CD4-positive, CD25-positive, alpha-beta regulatory T cell (primary cell): ENCODE results near the gene NME7. TPM values are rescaled to one million over a fixed set of nuclear protein-coding genes. Genes with fewer than 3 reads are reported as not detected.

Experiments used
- ATAC-seq, 2 donors: fragments of 150-1000 bp; cut with Tn5 transposase; one replicate each; pipeline ENCODE4 v1.10.0; 2021; ENCODE audit warnings: low read depth in 2 of 2, moderate number of reproducible peaks in 2 of 2, moderate library complexity in 1 of 2
- DNase-seq, 3 donors: peaks; one replicate each; pipeline versions ENCODE4 v3.0.0 to v3.0.0-alpha.2; 2012 to 2022; ENCODE audit warnings: mixed read lengths in 1 of 3
- H3K27ac ChIP-seq: one replicate; pipeline ENCODE4 v1.7.0; 2013; ENCODE audit warnings: mild to moderate bottlenecking, low read length; ENCODE audit not compliant: insufficient read depth, poor library complexity, severe bottlenecking
- H3K27me3 ChIP-seq: one replicate; pipeline ENCODE4 v1.7.0; 2013; ENCODE audit warnings: low read length; ENCODE audit not compliant: control insufficient read depth, insufficient read depth
- H3K36me3 ChIP-seq: one replicate; pipeline ENCODE4 v1.7.0; 2013; ENCODE audit warnings: mild to moderate bottlenecking, low read length, moderate library complexity; ENCODE audit not compliant: control insufficient read depth, insufficient read depth
- H3K4me1 ChIP-seq: 2 replicates; pipeline ENCODE4 v1.7.0; 2013; ENCODE audit warnings: mild to moderate bottlenecking, low read length; ENCODE audit not compliant: insufficient read depth, control insufficient read depth, poor library complexity, severe bottlenecking
- H3K4me3 ChIP-seq: one replicate; pipeline ENCODE4 v1.7.0; 2013; ENCODE audit warnings: low read depth, mild to moderate bottlenecking, low read length, moderate library complexity
- H3K9me3 ChIP-seq, 2 experiments: 1 replicate in 1 of 2; 2 replicates in 1 of 2; pipeline ENCODE4 v1.7.0; 2013; ENCODE audit warnings: low read length in 2 of 2, mild to moderate bottlenecking in 1 of 2, moderate library complexity in 1 of 2; ENCODE audit not compliant: control insufficient read depth in 2 of 2
- H3K27ac Mint-ChIP-seq, 3 donors: one replicate each; pipeline ENCODE4 v1.8.0; 2020 to 2022; ENCODE audit warnings: mild to moderate bottlenecking in 3 of 3, mixed read lengths in 3 of 3, moderate library complexity in 2 of 3
- H3K27me3 Mint-ChIP-seq: one replicate; pipeline ENCODE4 v1.8.0; 2022; ENCODE audit warnings: mild to moderate bottlenecking, mixed read lengths
- H3K36me3 Mint-ChIP-seq: one replicate; pipeline ENCODE4 v1.8.0; 2020; ENCODE audit warnings: mixed read lengths
- H3K4me1 Mint-ChIP-seq, 4 donors: one replicate each; pipeline ENCODE4 v1.8.0; 2020 to 2022; ENCODE audit warnings: mixed read lengths in 4 of 4, mild to moderate bottlenecking in 1 of 4
- H3K4me3 Mint-ChIP-seq, 4 donors: one replicate each; pipeline ENCODE4 v1.8.0; 2020 to 2022; ENCODE audit warnings: mild to moderate bottlenecking in 4 of 4, mixed read lengths in 4 of 4, moderate library complexity in 3 of 4
- H3K9me3 Mint-ChIP-seq, 7 donors: one replicate each; pipeline ENCODE4 v1.8.0; 2020 to 2022; ENCODE audit warnings: mixed read lengths in 7 of 7, mild to moderate bottlenecking in 3 of 7, moderate library complexity in 2 of 7
- polyA plus RNA-seq, 4 donors: library from polyadenylated mRNA; unstranded; fragments of 300-500 nt; fragmentation: Illumina TruSeq; gene quantifications; one replicate each; pipeline ENCODE4 v1.2.3, GENCODE V29; 2021
- total RNA-seq: library from RNA; stranded (reverse); gene quantifications from one replicate; pipeline ENCODE4 v1.2.3, GENCODE V29; 2022

Gene NME7
- total and polyA plus RNA-seq, 5 donors from 2014 or later: 8.3 to 40.2 (median 17.5) TPM

GRCh38 chr1:169363046-169363730, 4.4 kb downstream of the NME7 start:
- H3K4me3 ChIP-seq: peak overlapping the region; percentile 61
- Mint-ChIP-seq H3K4me3 (peak overlapping the region in 2 of 4 donors; percentile 57 to 84), H3K36me3 (peaks cover 6% of the 10 kb centered on the region), H3K27me3 (no peaks in the 10 kb centered on the region), H3K4me1 (peaks cover 0 to 24% (median 20%) of the 10 kb centered on the region in 4 donors), H3K27ac (peak overlapping the region in 2 of 3 donors; percentile 28 to 88), H3K9me3 (peaks cover 0 to 4% (median 0%) of the 10 kb centered on the region in 7 donors)
- DNase-seq (peak in 2 of 3 donors; percentile 32 to 69), ATAC-seq (peak; percentile 6 to 28)
- H3K4me1 ChIP-seq: peaks cover 18% of the 10 kb centered on the region
- H3K9me3 ChIP-seq: no peaks in the 10 kb centered on the region
- H3K27me3 ChIP-seq: no peaks in the 10 kb centered on the region
- H3K36me3 ChIP-seq: no peaks in the 10 kb centered on the region
- H3K27ac ChIP-seq: peak overlapping the region; percentile 65

DNA sequence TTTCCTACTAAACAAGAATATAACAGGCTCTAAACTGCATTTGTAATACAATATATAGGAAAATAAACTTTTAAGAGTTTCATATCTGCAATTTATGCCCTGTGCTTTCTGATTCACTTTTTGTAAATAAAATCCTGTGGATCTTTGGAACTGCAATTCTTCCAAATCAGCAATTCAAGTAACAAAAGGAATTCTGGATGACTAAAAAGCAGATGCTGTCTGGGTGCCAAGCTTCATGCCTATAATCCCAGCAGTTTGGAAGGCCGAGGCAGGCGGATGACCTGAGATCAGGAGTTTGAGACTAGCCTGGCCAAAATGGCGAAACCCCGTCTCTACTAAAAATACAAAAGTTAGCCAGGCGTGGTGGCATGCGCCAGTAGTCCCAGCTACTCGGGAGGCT, 6.3 kb downstream of the NME7 start:
- Mint-ChIP-seq H3K36me3 (peaks cover 6% of the 10 kb centered on the region), H3K4me3 (no peak overlapping the region), H3K4me1 (peaks cover 0 to 24% (median 20%) of the 10 kb centered on the region in 4 donors), H3K27ac (no peak overlapping the region), H3K27me3 (no peaks in the 10 kb centered on the region), H3K9me3 (peaks cover 0 to 4% (median 0%) of the 10 kb centered on the region in 7 donors)
- no peaks in the 10 kb centered on the region for H3K27me3 ChIP-seq
- H3K4me1 ChIP-seq: peaks cover 14% of the 10 kb centered on the region
- DNase-seq (no peak), ATAC-seq (no peak)
- no peaks in the 10 kb centered on the region for H3K9me3 ChIP-seq
- H3K36me3 ChIP-seq: no peaks in the 10 kb centered on the region
- no peak overlapping the region for H3K27ac ChIP-seq
- no peak overlapping the region for H3K4me3 ChIP-seq

DNA sequence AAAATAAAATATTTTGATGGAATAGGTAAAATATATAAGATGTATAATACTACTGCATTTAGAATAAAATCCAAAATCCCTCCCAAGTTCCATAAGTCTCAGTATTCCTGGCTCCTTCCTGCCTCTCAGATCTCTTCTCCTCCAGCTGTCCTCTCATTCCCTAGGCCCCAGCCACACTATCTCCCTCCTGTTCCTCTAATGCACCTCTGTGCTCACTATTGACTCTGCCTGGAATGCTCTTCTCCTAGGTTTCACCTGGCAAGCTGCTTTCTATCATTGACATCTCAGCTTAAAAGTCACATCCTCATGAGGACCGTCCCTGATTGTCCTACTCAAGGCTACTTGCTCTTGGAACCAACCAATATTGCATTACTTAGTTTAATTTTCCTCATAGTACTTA, 7.2 kb downstream of the NME7 start:
- H3K9me3 ChIP-seq: no peaks in the 10 kb centered on the region
- peaks cover 14% of the 10 kb centered on the region for H3K4me1 ChIP-seq
- no peak for DNase-seq
- Mint-ChIP-seq H3K27me3 (no peaks in the 10 kb centered on the region), H3K9me3 (peaks cover 0 to 4% (median 0%) of the 10 kb centered on the region in 7 donors), H3K4me1 (peaks cover 0 to 26% (median 20%) of the 10 kb centered on the region in 4 donors), H3K4me3 (no peak overlapping the region), H3K36me3 (peaks cover 6% of the 10 kb centered on the region), H3K27ac (no peak overlapping the region)
- H3K4me3 ChIP-seq: no peak overlapping the region
- no peaks in the 10 kb centered on the region for H3K27me3 ChIP-seq
- ATAC-seq: no peak
- H3K27ac ChIP-seq: no peak overlapping the region
- H3K36me3 ChIP-seq: no peaks in the 10 kb centered on the region

GRCh38 chr1:169348383-169349036, 19.1 kb downstream of the NME7 start:
- no peak for ATAC-seq
- H3K4me1 ChIP-seq: no peaks in the 10 kb centered on the region

GRCh38 chr1:169347688-169348382, 19.8 kb downstream of the NME7 start:
- peaks cover 0 to 10% (median 5%) of the 10 kb centered on the region in 4 donors for H3K4me1 Mint-ChIP-seq
- no peak overlapping the region for H3K4me3 Mint-ChIP-seq
- H3K36me3 ChIP-seq: no peaks in the 10 kb centered on the region

More at GRCh38 chr1:169348383-169349036, 19.1 kb downstream of the NME7 start:
- Histone ChIP-seq H3K36me3 (no peaks in the 10 kb centered on the region), H3K27me3 (no peaks in the 10 kb centered on the region), H3K9me3 (no peaks in the 10 kb centered on the region), H3K27ac (no peak overlapping the region), H3K4me3 (no peak overlapping the region)
- peaks cover 6% of the 10 kb centered on the region for H3K36me3 Mint-ChIP-seq
- no peak overlapping the region for H3K4me3 Mint-ChIP-seq
- peaks cover 0 to 12% (median 6%) of the 10 kb centered on the region in 4 donors for H3K4me1 Mint-ChIP-seq
- H3K27ac Mint-ChIP-seq: no peak overlapping the region
- DNase-seq: peak; percentile 27 to 72 (median 53)
- H3K27me3 Mint-ChIP-seq: no peaks in the 10 kb centered on the region
- H3K9me3 Mint-ChIP-seq: peaks cover 0 to 1% (median 0%) of the 10 kb centered on the region in 7 donors

DNA sequence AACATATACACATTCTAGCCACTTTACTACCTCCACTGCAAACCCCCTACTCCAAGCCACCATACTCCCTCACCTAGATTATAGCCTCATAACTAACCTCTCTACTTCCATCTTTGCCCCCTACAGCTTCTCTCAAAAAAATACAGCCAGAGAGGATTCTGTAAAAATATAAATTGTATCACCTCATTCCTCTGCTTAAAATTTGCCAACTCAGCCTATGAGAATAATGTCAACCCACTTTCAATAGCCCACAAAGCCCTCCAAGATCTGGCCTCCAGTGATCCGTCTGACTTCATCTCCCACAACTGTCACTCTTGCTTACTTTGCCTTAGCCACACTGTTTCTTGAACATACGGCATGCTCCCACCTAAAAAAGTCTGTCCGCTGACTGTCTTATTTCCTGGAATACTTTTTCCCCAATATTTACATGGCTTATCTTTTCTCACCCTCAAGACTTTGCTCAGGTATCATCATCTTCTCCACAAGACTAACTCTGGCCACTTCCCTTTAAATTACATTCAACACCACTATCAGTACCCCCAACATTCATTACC, 21.5 kb downstream of the NME7 start:
- H3K9me3 Mint-ChIP-seq: peaks cover 0 to 2% (median 0%) of the 10 kb centered on the region in 7 donors
- peaks cover 6% of the 10 kb centered on the region for H3K36me3 Mint-ChIP-seq
- ATAC-seq (no peak), DNase-seq (no peak)
- no peak overlapping the region for H3K27ac Mint-ChIP-seq
- H3K36me3 ChIP-seq: no peaks in the 10 kb centered on the region
- H3K4me1 Mint-ChIP-seq: peaks cover 0 to 4% (median 0%) of the 10 kb centered on the region in 4 donors
- no peak overlapping the region for H3K27ac ChIP-seq
- H3K27me3 Mint-ChIP-seq: no peaks in the 10 kb centered on the region
- H3K4me3 Mint-ChIP-seq: no peak overlapping the region
- H3K4me3 ChIP-seq: no peak overlapping the region
- no peaks in the 10 kb centered on the region for H3K4me1 ChIP-seq
- H3K27me3 ChIP-seq: no peaks in the 10 kb centered on the region
- H3K9me3 ChIP-seq: no peaks in the 10 kb centered on the region

More at GRCh38 chr1:169347688-169348382, 19.8 kb downstream of the NME7 start:
- H3K27me3 Mint-ChIP-seq: no peaks in the 10 kb centered on the region
- H3K36me3 Mint-ChIP-seq: peaks cover 6% of the 10 kb centered on the region
- Histone ChIP-seq H3K4me1 (no peaks in the 10 kb centered on the region), H3K27me3 (no peaks in the 10 kb centered on the region), H3K9me3 (no peaks in the 10 kb centered on the region), H3K4me3 (no peak overlapping the region), H3K27ac (no peak overlapping the region)
- DNase-seq (no peak), ATAC-seq (no peak)
- H3K9me3 Mint-ChIP-seq: peaks cover 0 to 2% (median 0%) of the 10 kb centered on the region in 7 donors
- H3K27ac Mint-ChIP-seq: no peak overlapping the region

DNA sequence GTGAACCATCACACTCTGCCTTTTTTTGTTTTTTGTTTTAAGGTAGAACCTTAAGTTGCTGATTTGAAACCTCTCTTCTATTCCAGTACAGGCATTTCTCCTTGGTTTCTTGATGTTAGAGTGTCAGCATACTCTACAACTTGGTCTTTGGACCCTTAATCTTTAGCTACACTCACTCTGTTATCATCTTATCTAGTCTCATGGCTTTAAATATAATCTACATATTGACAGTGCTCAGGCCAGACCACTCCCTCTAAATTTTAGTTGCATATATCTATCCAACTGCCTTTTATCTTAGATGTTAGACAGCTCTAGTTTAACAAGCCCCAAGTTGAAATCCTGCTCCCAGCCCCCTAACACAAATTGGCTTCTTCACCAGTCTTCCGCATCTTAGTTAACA, 22.1 kb downstream of the NME7 start:
- Histone ChIP-seq H3K27ac (no peak overlapping the region), H3K9me3 (no peaks in the 10 kb centered on the region), H3K36me3 (no peaks in the 10 kb centered on the region), H3K4me1 (no peaks in the 10 kb centered on the region), H3K27me3 (no peaks in the 10 kb centered on the region), H3K4me3 (no peak overlapping the region)
- H3K27me3 Mint-ChIP-seq: no peaks in the 10 kb centered on the region
- ATAC-seq (no peak), DNase-seq (no peak)
- H3K4me1 Mint-ChIP-seq: peaks cover 0 to 4% (median under 1%) of the 10 kb centered on the region in 4 donors
- H3K36me3 Mint-ChIP-seq: peaks cover 10% of the 10 kb centered on the region
- no peak overlapping the region for H3K4me3 Mint-ChIP-seq
- peaks cover 0 to 2% (median 0%) of the 10 kb centered on the region in 7 donors for H3K9me3 Mint-ChIP-seq
- H3K27ac Mint-ChIP-seq: no peak overlapping the region
